Activated naive CD4-positive, alpha-beta T cell treated with anti-CD3 and anti-CD28 coated beads, Interleukin-2, amount 50 U/mL, for 16 hours (primary cell): ENCODE results near the gene ZNF883.

Source experiments
- DNase-seq: peaks from one replicate; pipeline ENCODE4 v3.0.0-alpha.2; 2020

ZNF883 gene

DNA sequence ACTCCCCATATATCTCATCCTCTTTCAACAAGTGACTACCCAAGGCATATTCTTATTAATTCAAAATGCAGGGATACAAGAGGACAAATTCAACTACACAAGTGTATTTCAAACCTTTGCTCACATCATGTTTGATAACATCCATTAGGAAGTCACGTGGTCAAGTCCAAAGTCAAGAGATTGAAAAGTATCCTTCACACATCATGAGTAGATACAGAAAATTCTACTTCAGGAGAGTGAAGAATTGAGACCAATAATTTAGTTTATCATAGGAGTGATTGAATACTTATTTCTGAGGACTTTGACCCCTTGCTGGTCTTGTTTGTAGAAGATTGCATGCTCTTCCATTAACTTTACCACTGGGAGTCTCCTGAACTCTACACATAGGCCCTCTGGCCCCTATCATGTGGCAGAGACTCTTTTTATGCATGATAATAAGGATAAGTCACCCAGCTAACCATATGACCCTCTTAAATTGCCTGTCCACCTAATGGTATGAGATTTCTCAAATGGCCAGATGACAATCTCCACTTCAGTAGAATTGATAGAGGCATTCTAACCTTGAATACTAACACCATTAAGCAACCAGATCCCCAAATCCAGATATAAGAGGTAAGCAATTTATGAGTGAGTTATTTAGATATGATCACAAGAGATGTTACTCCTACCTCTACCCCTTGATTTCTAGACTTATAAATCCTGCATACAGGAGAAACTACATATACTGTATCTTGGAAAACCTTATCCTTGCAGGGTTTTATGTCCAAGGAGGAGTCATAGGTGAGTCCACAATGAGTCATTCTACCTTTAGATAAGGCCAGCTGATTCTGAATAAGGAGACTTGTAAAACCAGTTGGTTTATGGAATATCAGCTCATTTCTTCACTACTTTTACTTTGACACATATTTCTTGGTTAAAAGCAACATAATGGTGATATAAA, 94.7 kb downstream of the ZNF883 start:
- DNase-seq = no peak

- no peak for DNase-seq
These were observed 97.5 kb downstream of the ZNF883 start for GRCh38 chr9:112914524-112914923.

GRCh38 chr9:112913326-112913725, 98.7 kb downstream of the ZNF883 start:
- DNase-seq = no peak

- no peak for DNase-seq
These were observed 99.4 kb downstream of the ZNF883 start for GRCh38 chr9:112912636-112913035.

DNA sequence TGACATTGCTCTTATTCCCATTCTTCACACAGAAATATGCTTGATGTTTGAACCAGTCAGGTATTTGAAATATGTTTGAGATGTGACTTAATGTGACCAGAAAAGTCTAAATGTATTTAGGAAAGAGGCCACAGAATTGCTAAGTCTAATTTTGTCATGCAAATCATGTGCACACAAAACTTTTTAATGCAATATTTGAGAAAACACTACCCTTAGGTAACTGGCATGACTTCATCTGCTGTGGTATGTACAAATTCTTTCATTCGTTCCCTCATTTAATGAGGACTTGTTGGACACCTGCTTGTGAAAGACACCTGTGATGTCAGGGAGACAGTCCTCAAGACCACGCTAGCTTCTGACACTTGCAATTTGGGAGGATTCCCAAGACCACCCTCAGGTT, 100.3 kb downstream of the ZNF883 start:
- no peak for DNase-seq
